Cardiac muscle cell (in vitro differentiated cells and primary cell): ENCODE measurements around the gene LOC128125822.

Experiments
- DNase-seq, 2 donors: peaks; one replicate each; pipeline versions ENCODE4 v3.0.0 to v3.0.0-alpha.2; 2010 to 2017; ENCODE audit warnings: low read depth in 1 of 2, low spot score in 1 of 2
- H3K27ac ChIP-seq: fragments of 200-600 bp; sonication (generic); 2 replicates; pipeline ENCODE4 v1.5.1; 2016
- H3K27me3 ChIP-seq: fragments of 200-600 bp; sonication (generic); 2 replicates; pipeline ENCODE4 v1.6.0; 2016; ENCODE audit warnings: control low read depth
- H3K36me3 ChIP-seq: fragments of 200-600 bp; sonication (generic); 2 replicates; pipeline ENCODE4 v1.5.1; 2016; ENCODE audit warnings: control low read depth
- H3K4me1 ChIP-seq: fragments of 200-600 bp; sonication (generic); 2 replicates; pipeline ENCODE4 v1.8.1; 2017; ENCODE audit warnings: low read depth, mild to moderate bottlenecking, mixed run types
- H3K4me3 ChIP-seq: fragments of 200-600 bp; sonication (generic); 2 replicates; pipeline ENCODE4 v1.5.1; 2016; ENCODE audit warnings: mild to moderate bottlenecking
- H3K9me3 ChIP-seq: fragments of 200-600 bp; sonication (generic); 2 replicates; pipeline ENCODE4 v1.5.1; 2017; ENCODE audit warnings: low read depth, mild to moderate bottlenecking, control low read depth
- CTCF ChIP-seq: IDR thresholded peaks from 2 replicates; pipeline ENCODE4 v1.5.1; 2012; ENCODE audit warnings: low read depth, mild to moderate bottlenecking, low read length

LOC128125822 gene

DNA sequence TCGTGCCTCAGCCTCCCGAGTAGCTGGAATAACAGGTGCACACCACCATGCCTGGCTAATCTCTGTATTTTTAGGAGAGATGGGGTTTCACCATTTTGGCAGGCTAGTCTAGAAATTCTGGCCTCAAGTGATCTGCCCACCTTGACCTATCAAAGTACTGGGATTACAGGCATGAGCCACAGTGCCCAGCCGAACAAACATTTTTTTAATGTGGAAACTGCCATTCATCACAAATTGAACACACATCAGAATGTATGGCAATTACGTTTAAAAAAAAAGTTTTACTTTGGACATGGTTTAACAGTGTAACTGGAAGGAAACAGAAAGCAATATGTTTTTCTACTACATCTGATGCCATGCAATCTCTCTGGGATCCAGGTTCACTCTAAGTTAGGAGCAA, 38.3 kb upstream of the LOC128125822 start:
- Histone ChIP-seq H3K4me3 (no peak overlapping the region), H3K4me1 (no peaks in the 10 kb centered on the region)
- DNase-seq: no peak

DNA sequence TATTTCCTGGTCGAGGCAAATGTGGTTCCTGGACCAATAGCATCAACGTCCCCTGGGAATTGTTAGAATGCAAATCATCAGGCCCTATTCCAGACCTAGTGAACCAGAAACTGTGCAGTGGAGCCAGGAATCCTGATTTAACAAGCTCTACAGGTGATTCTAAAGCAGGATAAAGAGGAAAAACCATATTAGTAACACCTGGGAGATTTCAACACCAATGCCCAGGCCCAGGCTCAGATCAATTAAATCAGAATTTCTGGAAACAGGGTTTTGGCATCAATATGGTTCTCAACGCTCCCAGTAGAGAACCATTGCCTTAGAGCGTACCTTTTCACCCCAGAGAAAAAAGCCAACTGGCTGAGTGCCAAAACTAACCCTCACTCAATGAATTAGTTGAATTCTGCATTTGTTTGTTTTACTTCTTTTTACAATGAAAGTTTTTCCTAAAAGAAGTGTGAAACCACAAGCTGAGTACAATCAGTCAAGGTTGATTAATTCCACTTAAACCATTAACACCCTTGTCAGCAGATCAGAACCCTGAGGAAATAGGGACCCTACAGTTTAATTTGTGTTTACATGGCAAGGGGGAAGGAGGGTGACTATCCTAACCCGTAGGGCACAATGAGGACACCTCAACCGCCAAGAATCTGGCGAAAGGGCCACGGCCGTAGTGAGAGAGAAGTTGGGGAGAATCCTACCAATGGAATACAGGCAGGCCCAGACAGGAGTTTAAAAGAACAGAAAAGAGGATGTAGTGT, 34.9 kb upstream of the LOC128125822 start:
- DNase-seq: no peak
- Histone ChIP-seq H3K4me1 (no peaks in the 10 kb centered on the region), H3K27me3 (peaks cover 71% of the 10 kb centered on the region), H3K4me3 (no peak overlapping the region), H3K9me3 (no peaks in the 10 kb centered on the region), H3K36me3 (no peaks in the 10 kb centered on the region), H3K27ac (no peak overlapping the region)
- TF ChIP-seq CTCF: no peak

More for the DNA sequence above, 38.3 kb upstream of the LOC128125822 start:
- Histone ChIP-seq H3K36me3 (no peaks in the 10 kb centered on the region), H3K9me3 (no peaks in the 10 kb centered on the region), H3K27me3 (peaks cover 39% of the 10 kb centered on the region), H3K27ac (no peak overlapping the region)
- TF ChIP-seq CTCF: no peak

DNA sequence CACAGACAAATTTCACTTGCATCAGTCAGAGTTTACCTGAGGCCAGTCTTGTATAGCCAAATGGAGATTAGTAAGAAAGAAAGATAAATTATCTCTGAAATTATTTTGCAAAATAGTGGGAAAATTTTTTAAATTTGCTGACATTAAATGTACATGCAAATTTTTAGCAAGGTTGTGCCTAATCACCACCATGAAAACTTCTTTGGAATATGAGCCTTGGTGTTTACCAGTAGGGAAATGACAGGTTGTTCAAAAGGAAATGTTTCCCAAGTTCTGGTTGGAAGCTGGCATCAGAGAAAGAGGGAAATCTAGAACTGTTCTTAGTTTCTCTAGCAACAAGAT, 34.4 kb upstream of the LOC128125822 start:
- no peak for TF ChIP-seq CTCF

GRCh38 chr6:63538550-63538949, 33.7 kb upstream of the LOC128125822 start:
- H3K9me3 ChIP-seq: no peaks in the 10 kb centered on the region
- no peak for TF ChIP-seq CTCF
- no peak for DNase-seq

More for the DNA sequence above, 34.4 kb upstream of the LOC128125822 start:
- Histone ChIP-seq H3K27me3 (peaks cover 77% of the 10 kb centered on the region), H3K4me1 (no peaks in the 10 kb centered on the region), H3K9me3 (no peaks in the 10 kb centered on the region), H3K27ac (no peak overlapping the region), H3K4me3 (no peak overlapping the region), H3K36me3 (no peaks in the 10 kb centered on the region)
- DNase-seq: no peak

GRCh38 chr6:63543001-63543400, 29.3 kb upstream of the LOC128125822 start:
- Histone ChIP-seq H3K4me3 (no peak overlapping the region), H3K9me3 (no peaks in the 10 kb centered on the region), H3K27ac (no peak overlapping the region), H3K27me3 (peaks cover 71% of the 10 kb centered on the region), H3K4me1 (no peaks in the 10 kb centered on the region), H3K36me3 (no peaks in the 10 kb centered on the region)
- no peak for TF ChIP-seq CTCF
- no peak for DNase-seq

More at GRCh38 chr6:63538550-63538949, 33.7 kb upstream of the LOC128125822 start:
- H3K4me1 ChIP-seq: no peaks in the 10 kb centered on the region
- H3K27me3 ChIP-seq: peaks cover 82% of the 10 kb centered on the region
- no peaks in the 10 kb centered on the region for H3K36me3 ChIP-seq
- no peak overlapping the region for H3K4me3 ChIP-seq
- H3K27ac ChIP-seq: no peak overlapping the region
